ENCODE results near the gene LTK. TPM values are rescaled to one million over a fixed set of nuclear protein-coding genes. Genes with fewer than 3 reads are reported as not detected.

The LTK gene
- total RNA-seq, 2 experiments from 2014 or later: 0.29 to 0.34 TPM

DNA sequence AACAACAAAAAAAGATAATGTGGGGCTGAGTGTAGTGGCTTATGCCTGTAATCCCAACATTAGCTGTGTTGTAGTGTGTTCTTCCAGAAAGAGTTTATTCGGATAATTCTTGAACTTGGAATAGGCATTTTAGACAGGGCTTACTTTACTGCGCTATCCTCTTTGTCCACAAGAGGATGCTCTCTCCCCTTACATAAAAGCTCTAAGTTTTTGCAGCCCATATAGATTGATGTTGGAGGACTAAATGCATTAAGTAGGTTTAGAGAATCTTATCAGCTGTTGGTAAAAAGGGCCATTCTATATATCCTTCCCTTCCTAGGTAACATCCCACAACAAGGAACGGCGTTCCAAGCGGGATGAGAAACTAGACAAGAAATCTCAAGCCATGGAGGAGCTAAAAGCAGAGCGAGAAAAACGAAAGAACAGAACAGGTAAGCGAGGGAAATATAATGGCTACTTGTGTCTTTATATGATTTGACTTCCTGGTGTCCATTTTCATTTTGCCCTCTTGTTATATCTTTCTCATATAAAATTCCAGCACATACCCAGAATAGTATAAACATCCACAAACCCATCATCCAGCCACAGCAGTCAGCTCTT, 47.7 kb downstream of the LTK start:
- ChIA-PET POLR2A (interaction anchor here (0.6 to 1.2 kb wide), 3 partner anchors 12 to 120 kb away, joined by 3 to 6 read pairs (median 3); partner anchors contain the start of gene LTK), CTCF (interaction anchor here (0.6 to 3.2 kb wide), 51 partner anchors 11 to 1617 kb away, joined by 3 to 32 read pairs (median 5); partner anchors contain the start of genes ITPKA, LTK, MAPKBP1 and PLA2G4B)
- intact Hi-C loops (cut with micrococcal nuclease): loop anchor here (1.0 to 5.0 kb wide), 3 partner anchors 41 to 345 kb away; partner anchors contain the start of gene TYRO3
- DNase-seq: no peak
- no peak overlapping the region for H3K27ac Mint-ChIP-seq
- no peak overlapping the region for H3K4me3 Mint-ChIP-seq
- H3K36me3 Mint-ChIP-seq: peaks cover 21% of the 10 kb centered on the region
- H3K9me3 Mint-ChIP-seq: no peaks in the 10 kb centered on the region
- no peaks in the 10 kb centered on the region for H3K4me1 Mint-ChIP-seq (ENCODE audit: low read depth)
- H3K27me3 Mint-ChIP-seq: no peaks in the 10 kb centered on the region

DNA sequence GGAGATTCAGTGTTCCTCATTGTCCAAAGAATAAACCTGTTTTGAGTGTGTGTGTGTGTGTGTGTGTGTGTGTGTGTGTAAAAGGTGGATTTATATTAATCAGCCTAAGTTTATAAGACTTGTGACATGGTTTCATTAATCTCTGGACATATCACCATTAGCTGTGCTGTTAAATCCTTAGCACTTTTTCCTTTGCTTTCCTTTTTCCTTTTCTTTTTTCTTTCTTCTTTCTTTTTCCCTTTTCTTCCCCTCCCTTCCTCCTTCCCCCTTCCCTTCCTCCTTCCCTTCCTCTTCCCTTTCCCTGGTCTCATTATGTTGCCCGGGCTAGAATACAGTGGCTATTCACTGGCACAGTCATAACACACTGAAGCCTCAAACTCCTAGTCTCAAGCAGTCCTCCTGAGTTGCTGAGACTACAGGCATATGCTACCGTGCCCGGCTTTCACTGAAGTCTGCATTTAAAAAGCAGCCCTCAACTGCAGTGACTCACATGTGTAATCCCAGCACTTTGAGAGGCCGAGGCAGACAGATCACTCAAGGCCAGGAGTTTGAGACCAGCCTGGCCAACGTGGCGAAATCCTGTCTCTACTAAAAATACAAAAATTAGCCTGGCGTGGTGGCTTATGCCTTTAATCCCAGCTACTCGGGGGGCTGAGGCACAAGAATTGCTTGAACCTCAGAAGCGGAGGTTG, 48.6 kb downstream of the LTK start:
- intact Hi-C loops (cut with micrococcal nuclease): loop anchor here (5.0 kb wide), 1 partner anchor 92 kb away; the partner anchor contains the start of gene TYRO3
- Mint-ChIP-seq H3K27me3 (no peaks in the 10 kb centered on the region), H3K27ac (no peak overlapping the region), H3K36me3 (peaks cover 16% of the 10 kb centered on the region), H3K4me3 (no peak overlapping the region), H3K4me1 (ENCODE audit: low read depth) (no peaks in the 10 kb centered on the region), H3K9me3 (no peaks in the 10 kb centered on the region)
- ChIA-PET POLR2A (interaction anchor here (0.6 kb wide), 1 partner anchor 121 kb away, joined by 3 read pairs; no protein-coding TSS in a partner anchor), CTCF (interaction anchor here (0.6 to 3.2 kb wide), 43 partner anchors 11 to 1616 kb away, joined by 3 to 32 read pairs (median 6); partner anchors contain the start of genes ITPKA, LTK, MAPKBP1 and PLA2G4B)
- no peak for DNase-seq

DNA sequence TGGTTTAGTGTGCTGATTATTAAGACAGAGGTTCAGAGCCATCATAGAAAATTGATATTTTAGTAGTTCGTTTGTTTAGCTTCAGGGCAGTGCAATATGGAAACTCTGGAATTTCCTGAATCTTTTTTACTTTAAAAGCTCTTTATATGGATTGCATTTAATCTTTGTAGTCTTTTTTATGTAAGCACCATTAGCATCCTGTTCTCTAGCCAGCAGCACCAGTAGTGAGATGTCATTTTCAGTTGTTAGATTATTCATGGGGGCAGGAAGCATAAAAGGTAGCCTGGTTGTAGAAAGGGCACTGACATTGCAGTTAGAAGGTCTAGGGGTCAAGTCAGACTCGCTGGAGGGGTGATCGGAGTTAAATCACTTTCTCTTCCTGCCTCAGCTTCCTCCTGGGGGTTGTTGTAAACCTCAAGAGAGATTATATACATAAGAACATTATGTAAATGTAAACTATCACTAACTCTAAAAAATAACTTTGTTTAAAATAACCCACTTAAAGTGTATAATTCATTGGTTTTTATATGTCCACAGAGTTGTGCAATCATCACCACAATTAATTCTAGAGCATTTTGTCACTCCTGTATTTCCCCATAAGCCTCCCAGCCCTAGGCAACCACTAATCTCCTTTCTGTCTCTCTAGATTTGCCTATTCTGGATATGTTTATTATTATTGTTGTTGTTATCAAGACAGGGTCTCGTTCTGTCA, 51.4 kb downstream of the LTK start:
- Mint-ChIP-seq H3K27ac (no peak overlapping the region), H3K4me1 (ENCODE audit: low read depth) (no peaks in the 10 kb centered on the region), H3K27me3 (no peaks in the 10 kb centered on the region), H3K36me3 (peaks cover 20% of the 10 kb centered on the region), H3K4me3 (no peak overlapping the region), H3K9me3 (no peaks in the 10 kb centered on the region)
- intact Hi-C loops (cut with micrococcal nuclease): no loop called here
- no peak for DNase-seq
- ChIA-PET CTCF (interaction anchor here (1.3 kb wide), 1 partner anchor 46 kb away, joined by 3 read pairs; no protein-coding TSS in a partner anchor), POLR2A (no interaction called here)

Other genes with a start within 250 kb of the LTK start
- gene OIP5, start 181.2 kb downstream of the LTK start, total RNA-seq: 10 to 100 TPM; 11.1 to 13.0 TPM
- gene NUSAP1, start 180.9 kb downstream of the LTK start, total RNA-seq: 100 to 1,000 TPM; 227 TPM
- 10 to 100 TPM; 21.3 to 22.7 TPM for gene NDUFAF1, start 111.3 kb downstream of the LTK start, total RNA-seq
- gene RTF1, start 96.7 kb downstream of the LTK start, total RNA-seq: 10 to 100 TPM; 24.9 to 26.2 TPM
- gene ITPKA, start 20.0 kb downstream of the LTK start, total RNA-seq: 1 to 10 TPM; 3.5 to 4.7 TPM
- 10 to 100 TPM; 45.0 to 49.9 TPM for gene RPAP1, start 30.4 kb upstream of the LTK start, total RNA-seq
- gene TYRO3, start 45.4 kb upstream of the LTK start, total RNA-seq: 1 to 10 TPM; 3.1 to 4.3 TPM
- gene MGA, start 146.6 kb upstream of the LTK start, total RNA-seq: 10 to 100 TPM; 29.6 to 31.4 TPM